Ovary (tissue), 9 donors: Measurements from ENCODE around the gene ETS1. TPM values are rescaled to one million over a fixed set of nuclear protein-coding genes. Genes with fewer than 3 reads are reported as not detected.

Source experiments
- DNase-seq, 5 donors: peaks; one replicate each; pipeline ENCODE4 v3.0.0-alpha.2; 2019 to 2020
- H3K27ac ChIP-seq, 2 donors: fragments of 200-600 bp; one replicate each; pipeline versions ENCODE4 v1.5.1 to v1.8.0; 2019 to 2022
- H3K27me3 ChIP-seq: fragments of 200-600 bp; one replicate; pipeline ENCODE4 v1.8.0; 2022
- H3K36me3 ChIP-seq: fragments of 200-600 bp; sonication (generic); one replicate; pipeline ENCODE4 v1.5.1; 2019
- H3K4me1 ChIP-seq: one replicate; pipeline ENCODE4 v1.8.1; 2013; ENCODE audit warnings: mild to moderate bottlenecking, moderate library complexity; ENCODE audit not compliant: insufficient read depth
- H3K4me3 ChIP-seq: fragments of 200-600 bp; sonication (generic); one replicate; pipeline ENCODE4 v1.5.1; 2017
- H3K9me3 ChIP-seq, 2 donors: fragments of 200-600 bp in 1 of 2; sonication (generic) in 1 of 2; one replicate each; pipeline versions ENCODE4 v1.5.1 to v1.8.1; 2013 to 2019; ENCODE audit warnings: mild to moderate bottlenecking in 1 of 2, moderate library complexity in 1 of 2
- CTCF ChIP-seq, 3 donors: fragments of 450-650 bp in 2 of 3; fragments of 200-600 bp in 1 of 3; IDR thresholded peaks; one replicate each; pipeline versions ENCODE4 v1.5.1 to v1.8.0; 2016 to 2022; ENCODE audit warnings: antibody characterized with exemption in 3 of 3, mild to moderate bottlenecking in 1 of 3
- EP300 ChIP-seq: sonication (generic); formaldehyde crosslinking; IDR thresholded peaks from one replicate; pipeline ENCODE4 v1.6.1; 2017; ENCODE audit warnings: antibody characterized with exemption
- POLR2A ChIP-seq: fragments of 450-650 bp; IDR thresholded peaks from one replicate; pipeline ENCODE4 v1.6.1; 2017; ENCODE audit warnings: antibody characterized with exemption, mild to moderate bottlenecking, moderate library complexity
- WGBS, 3 donors: extraction: QIAGEN DNeasy Blood & Tissue Kit in 1 of 3; methylation state at CpG; one replicate each; pipeline versions ENCODE4 v1.1.5 to v1.1.7; 2013 to 2017; 5-methylcytosine and 5-hydroxymethylcytosine counted together
- intact Hi-C, 4 donors: fragments of 100-400 bp; cut with DNase I; formaldehyde crosslinking; loops; one replicate each; pipeline versions ENCODE4 v1.11.0 to v1.15.1; 2022 to 2023
- polyA plus RNA-seq, 2 donors: library from polyadenylated mRNA; stranded (reverse); fragments of 200-250 nt in 1 of 2; fragments of 350-450 nt in 1 of 2; fragmentation: Illumina TruSeq in 1 of 2; extraction: RNeasy Lipid Tissue Mini Kit (QIAGEN cat#74804) in 1 of 2; gene quantifications; one replicate each; pipeline ENCODE4 v1.2.3, GENCODE V29; 2013 to 2014
- total RNA-seq, 7 donors: library from RNA; depleted of rRNA in 2 of 7; stranded (reverse); fragments of >200 nt in 2 of 7; fragmentation: NEBNext Ultra II Directional in 3 of 7; extraction: Animal tissue kit (Norgen Biotek cat#: 25700) in 3 of 7; gene quantifications; one replicate each; pipeline versions ENCODE4 v1.1.0 to v1.2.4, GENCODE V29; 2016 to 2023
- donor health status: DM: no; HTN: no; CAD: no; lungs with moderate emphysema.
- donor health status: DM: no; HTN: no; CAD: no.
- donor health status: Bipolar disorder and iron deficiency.
- donor health status: DM: yes; HTN: yes; CAD: no.
- donor health status: DM: no; HTN: no; CAD: no.
- donor health status: DM: yes; HTN: yes; CAD: no.

Gene ETS1
- total and polyA plus RNA-seq, 9 donors, result 24.4 to 68.0 (median 40.4) TPM

GRCh38 chr11:128570632-128571031, 16.7 kb downstream of the ETS1 start:
- intact Hi-C loops, result no loop called here
- Histone ChIP-seq H3K36me3 (no peaks in the 10 kb centered on the region), H3K27ac (no peak overlapping the region), H3K4me3 (no peak overlapping the region), H3K27me3 (no peaks in the 10 kb centered on the region), H3K4me1 (peaks cover 1% of the 10 kb centered on the region), H3K9me3 (no peaks in the 10 kb centered on the region)
- WGBS, 3 donors, result 46 to 56% (median 49%) methylated on average over 7 of the region's 7 CpGs
- TF ChIP-seq CTCF (IDR thresholded peaks at IDR 0.05) (no peak), EP300 (no peak), POLR2A (no peak)
- no peak for DNase-seq

GRCh38 chr11:128569291-128569690, 18.1 kb downstream of the ETS1 start:
- H3K27ac ChIP-seq, result no peak overlapping the region
- whole genome bisulfite sequencing, 3 donors, result 59 to 78% (median 67%) methylated on average over 2 of the region's 2 CpGs
- TF ChIP-seq CTCF (IDR thresholded peaks at IDR 0.05) (no peak), POLR2A (no peak), EP300 (no peak)
- H3K4me3 ChIP-seq, result no peak overlapping the region
- H3K36me3 ChIP-seq, result no peaks in the 10 kb centered on the region
- no peaks in the 10 kb centered on the region for H3K9me3 ChIP-seq
- intact Hi-C loops, result loop anchor here in 1 of 4 donors (10.0 kb wide), 1 partner anchor 274 kb away; no protein-coding TSS in a partner anchor
- DNase-seq, result no peak
- H3K27me3 ChIP-seq, result no peaks in the 10 kb centered on the region
- no peaks in the 10 kb centered on the region for H3K4me1 ChIP-seq

- no peaks in the 10 kb centered on the region for H3K27me3 ChIP-seq
- H3K9me3 ChIP-seq, result no peaks in the 10 kb centered on the region
- H3K36me3 ChIP-seq, result no peaks in the 10 kb centered on the region
- H3K4me3 ChIP-seq, result no peak overlapping the region
- 80 to 84% (median 83%) methylated on average over 11 of the region's 11 CpGs for WGBS, 3 donors
- no peak for DNase-seq
- intact Hi-C loops, result loop anchor here in 1 of 4 donors (10.0 kb wide), 1 partner anchor 273 kb away; no protein-coding TSS in a partner anchor
- H3K27ac ChIP-seq, result no peak overlapping the region
- no peaks in the 10 kb centered on the region for H3K4me1 ChIP-seq
- TF ChIP-seq CTCF (IDR thresholded peaks at IDR 0.05) (no peak), POLR2A (no peak), EP300 (no peak)
Observed at GRCh38 chr11:128568166-128568778, 19.1 kb downstream of the ETS1 start.

GRCh38 chr11:128567130-128567529, 20.2 kb downstream of the ETS1 start:
- H3K27ac ChIP-seq, result no peak overlapping the region
- intact Hi-C loops, result loop anchor here in 1 of 4 donors (10.0 kb wide), 1 partner anchor 272 kb away; no protein-coding TSS in a partner anchor
- H3K4me1 ChIP-seq, result no peaks in the 10 kb centered on the region
- DNase-seq, result no peak
- TF ChIP-seq POLR2A, result no peak
- no peak for TF ChIP-seq CTCF (IDR thresholded peaks at IDR 0.05)
- TF ChIP-seq EP300, result no peak
- no peaks in the 10 kb centered on the region for H3K9me3 ChIP-seq
- 93 to 96% (median 93%) methylated on average over 3 of the region's 3 CpGs for WGBS, 3 donors
- H3K27me3 ChIP-seq, result no peaks in the 10 kb centered on the region
- H3K36me3 ChIP-seq, result no peaks in the 10 kb centered on the region
- H3K4me3 ChIP-seq, result no peak overlapping the region
